ENCODE data around the gene ZCRB1. TPM values are rescaled to one million over a fixed set of nuclear protein-coding genes. Genes with fewer than 3 reads are reported as not detected.

The ZCRB1 gene
- total RNA-seq, 4 donors from 2014 or later: 17.0 to 28.9 (median 20.7) TPM

DNA sequence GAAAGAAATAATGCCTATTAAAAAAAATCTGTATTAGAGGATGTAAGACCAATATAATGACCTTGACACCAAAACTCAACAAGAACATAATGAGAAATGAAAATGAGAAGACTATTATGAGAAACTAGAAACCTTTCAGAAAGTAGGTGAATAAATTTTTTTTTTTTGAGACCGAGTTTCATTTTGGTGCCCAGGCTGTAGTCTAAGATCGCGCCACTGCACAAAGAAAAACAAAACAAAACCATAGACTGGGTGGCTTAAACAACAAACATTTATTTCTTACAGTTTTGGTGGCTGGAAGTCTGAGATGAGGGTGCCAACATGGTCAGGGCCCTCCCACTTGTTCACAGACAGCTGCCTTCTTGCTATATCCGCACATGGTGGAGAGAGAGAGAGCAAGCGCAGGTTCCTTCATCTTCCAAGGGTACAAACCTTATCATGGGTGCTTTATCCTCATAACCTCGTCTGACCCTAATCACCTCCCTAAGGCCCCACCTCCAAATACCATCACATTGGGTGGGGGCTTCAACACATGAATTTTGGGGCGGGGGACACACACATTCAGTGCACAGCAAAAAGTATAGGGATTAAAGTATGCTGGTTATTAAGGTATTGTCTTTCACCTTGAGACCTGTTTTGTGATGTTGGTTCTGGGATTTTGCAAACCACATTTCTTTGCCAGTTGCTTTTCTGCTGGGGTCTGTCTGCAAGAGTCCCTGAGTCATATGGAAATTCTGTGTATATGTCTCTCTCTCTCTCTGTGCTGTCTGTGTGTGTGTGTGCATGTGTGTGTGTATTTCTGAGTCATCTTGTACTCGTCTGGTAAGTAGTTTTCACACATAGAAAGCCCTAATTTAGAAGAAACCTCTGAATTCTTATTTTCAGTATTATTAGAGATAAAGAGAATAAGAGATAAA is 26.2 kb downstream of the ZCRB1 start:
- intact Hi-C loops (cut with DNase I; ENCODE audit: low total_unique reads): no loop called here
- no peak overlapping the region for H3K4me3 ChIP-seq (ENCODE audit: low read depth, poor library complexity, severe bottlenecking)
- WGBS, 2 donors: 76 to 86% methylated on average over 8 of the region's 8 CpGs
- DNase-seq (ENCODE audit: low spot score in 2 of 2): no peak
- TF ChIP-seq, protein P1, sequence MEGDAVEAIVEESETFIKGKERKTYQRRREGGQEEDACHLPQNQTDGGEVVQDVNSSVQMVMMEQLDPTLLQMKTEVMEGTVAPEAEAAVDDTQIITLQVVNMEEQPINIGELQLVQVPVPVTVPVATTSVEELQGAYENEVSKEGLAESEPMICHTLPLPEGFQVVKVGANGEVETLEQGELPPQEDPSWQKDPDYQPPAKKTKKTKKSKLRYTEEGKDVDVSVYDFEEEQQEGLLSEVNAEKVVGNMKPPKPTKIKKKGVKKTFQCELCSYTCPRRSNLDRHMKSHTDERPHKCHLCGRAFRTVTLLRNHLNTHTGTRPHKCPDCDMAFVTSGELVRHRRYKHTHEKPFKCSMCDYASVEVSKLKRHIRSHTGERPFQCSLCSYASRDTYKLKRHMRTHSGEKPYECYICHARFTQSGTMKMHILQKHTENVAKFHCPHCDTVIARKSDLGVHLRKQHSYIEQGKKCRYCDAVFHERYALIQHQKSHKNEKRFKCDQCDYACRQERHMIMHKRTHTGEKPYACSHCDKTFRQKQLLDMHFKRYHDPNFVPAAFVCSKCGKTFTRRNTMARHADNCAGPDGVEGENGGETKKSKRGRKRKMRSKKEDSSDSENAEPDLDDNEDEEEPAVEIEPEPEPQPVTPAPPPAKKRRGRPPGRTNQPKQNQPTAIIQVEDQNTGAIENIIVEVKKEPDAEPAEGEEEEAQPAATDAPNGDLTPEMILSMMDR (IDR thresholded peaks at IDR 0.05): no peak
- no peak for TF ChIP-seq POLR2A (IDR thresholded peaks at IDR 0.05)

DNA sequence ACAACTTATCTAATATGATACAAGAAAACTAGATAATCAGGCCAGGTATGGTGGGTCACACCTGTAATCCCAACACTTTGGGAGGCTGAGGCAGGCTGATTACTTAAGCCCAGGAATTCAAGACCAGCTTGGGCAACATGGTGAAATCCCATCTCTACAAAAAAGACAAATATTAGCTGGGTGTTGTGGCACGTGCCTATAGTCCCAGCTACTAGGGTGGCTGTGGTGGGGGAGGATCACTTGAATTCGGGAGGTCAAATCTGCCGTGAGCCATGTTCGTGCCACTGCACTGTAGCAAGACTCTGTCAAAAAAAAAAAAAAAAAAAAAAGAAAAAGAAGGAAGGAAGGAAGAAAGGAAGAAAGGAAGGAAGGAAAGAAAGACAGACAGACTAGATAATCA is 27.0 kb downstream of the ZCRB1 start:
- DNase-seq (ENCODE audit: low spot score in 2 of 2): no peak
- TF ChIP-seq, protein P1 (IDR thresholded peaks at IDR 0.05): no peak
- no peak for TF ChIP-seq POLR2A (IDR thresholded peaks at IDR 0.05)
- intact Hi-C loops (cut with DNase I; ENCODE audit: low total_unique reads): no loop called here
- no peak overlapping the region for H3K4me3 ChIP-seq (ENCODE audit: low read depth, poor library complexity, severe bottlenecking)
- 93 to 94% methylated on average over 4 of the region's 4 CpGs for WGBS, 2 donors

DNA sequence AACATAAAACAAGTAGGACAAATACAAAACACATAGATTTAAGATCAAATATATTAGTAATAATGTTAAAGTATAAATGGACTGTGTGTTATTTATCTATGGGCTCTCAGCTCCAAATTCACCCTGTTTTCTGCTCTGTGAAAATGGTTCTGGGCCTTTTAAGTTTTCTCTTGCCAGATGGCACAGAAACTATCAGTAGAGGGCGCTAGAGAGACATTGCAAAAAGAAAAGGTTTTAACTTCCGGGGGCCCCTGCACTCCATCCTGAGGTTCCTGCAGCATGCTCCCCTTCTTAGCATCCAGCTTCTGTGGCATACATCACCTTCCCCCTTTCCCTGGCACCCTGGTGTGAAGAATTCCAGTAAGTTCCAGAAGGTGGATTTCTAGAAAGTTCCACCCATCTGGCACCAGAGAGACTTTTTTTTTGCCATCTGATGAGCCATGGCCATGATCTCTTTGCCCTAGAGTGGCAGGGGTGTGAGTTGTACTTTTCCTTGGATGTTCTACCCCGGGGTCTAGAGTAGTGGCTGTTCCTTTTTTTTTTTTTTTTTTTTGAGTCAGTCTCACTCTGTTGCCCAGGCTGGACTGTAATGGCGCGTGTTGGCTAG is 29.3 kb downstream of the ZCRB1 start:
- no peak overlapping the region for H3K4me3 ChIP-seq (ENCODE audit: low read depth, poor library complexity, severe bottlenecking)
- no peak for DNase-seq (ENCODE audit: low spot score in 2 of 2)
- intact Hi-C loops (cut with DNase I; ENCODE audit: low total_unique reads): no loop called here
- TF ChIP-seq POLR2A (IDR thresholded peaks at IDR 0.05): no peak
- TF ChIP-seq, protein P1 (IDR thresholded peaks at IDR 0.05): no peak
- 89 to 90% methylated on average over 5 of the region's 5 CpGs for WGBS, 2 donors

DNA sequence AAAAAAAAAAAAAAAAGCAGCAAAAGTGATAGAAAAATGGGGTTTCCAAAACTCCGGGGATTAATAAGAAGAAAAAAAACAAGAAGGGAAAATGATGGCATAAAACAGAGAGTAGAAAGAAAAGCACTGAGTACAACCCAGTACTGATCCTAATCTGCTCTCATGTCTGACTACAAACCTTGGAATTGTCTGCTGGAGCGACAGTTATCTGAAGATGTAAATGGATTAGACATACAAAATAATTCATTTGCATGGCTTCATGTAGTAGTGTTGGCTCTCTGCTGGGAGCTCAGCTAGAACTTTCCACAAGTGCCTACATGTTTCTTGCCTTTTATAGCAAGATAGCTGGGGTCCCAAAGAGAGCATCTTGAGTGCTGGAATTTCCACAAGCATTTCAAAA is 34.2 kb downstream of the ZCRB1 start:
- no peak for TF ChIP-seq POLR2A (IDR thresholded peaks at IDR 0.05)
- TF ChIP-seq, protein P1 (IDR thresholded peaks at IDR 0.05): no peak
- no peak overlapping the region for H3K4me3 ChIP-seq (ENCODE audit: low read depth, poor library complexity, severe bottlenecking)
- no peak for DNase-seq (ENCODE audit: low spot score in 2 of 2)
- 57 to 58% methylated on average over 2 of the region's 2 CpGs for whole genome bisulfite sequencing, 2 donors
- intact Hi-C loops (cut with DNase I; ENCODE audit: low total_unique reads): no loop called here

DNA sequence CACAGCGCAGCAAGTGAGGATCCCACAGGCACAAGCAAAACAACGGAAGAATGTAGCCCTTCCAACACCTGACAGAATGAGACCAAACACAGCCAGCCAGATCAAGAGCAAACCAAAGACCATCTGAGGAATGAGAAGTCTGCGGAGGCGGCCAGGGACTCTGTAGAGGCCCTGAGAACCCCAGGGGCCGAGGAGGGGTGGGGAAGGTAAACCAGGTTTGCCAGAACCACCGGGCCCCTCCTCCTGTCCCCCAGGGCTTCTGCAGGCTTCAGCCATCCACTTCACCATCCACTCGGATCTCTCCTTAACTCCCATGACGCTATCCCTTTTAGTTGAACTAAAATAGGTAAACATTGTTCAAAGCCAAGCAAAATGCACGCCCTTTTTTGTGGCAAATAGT is 37.4 kb downstream of the ZCRB1 start:
- no peak overlapping the region for H3K4me3 ChIP-seq (ENCODE audit: low read depth, poor library complexity, severe bottlenecking)
- WGBS, 2 donors: 73 to 80% methylated on average over 9 of the region's 9 CpGs
- TF ChIP-seq, protein P1 (IDR thresholded peaks at IDR 0.05): no peak
- no peak for TF ChIP-seq POLR2A (IDR thresholded peaks at IDR 0.05)
- DNase-seq (ENCODE audit: low spot score in 2 of 2): no peak
- intact Hi-C loops (cut with DNase I; ENCODE audit: low total_unique reads): no loop called here
